A549 (cell line): ENCODE measurements around the gene CMAS.

Experiments
- EHMT2 ChIP-seq: fragments of 200-600 bp; sonication (generic); IDR thresholded peaks from 2 replicates; pipeline ENCODE4 v1.6.1; 2016; ENCODE audit warnings: antibody characterized with exemption, low read depth, mild to moderate bottlenecking, moderate library complexity
- HDAC2 ChIP-seq: fragments of 200-600 bp; sonication (generic); IDR thresholded peaks from 2 replicates; pipeline ENCODE4 v1.6.1; 2016
- JUNB ChIP-seq: fragments of >200 bp; sonication (Bioruptor Twin); formaldehyde crosslinking; IDR thresholded peaks from 2 replicates; pipeline ENCODE4 v1.6.1; 2016
- POLR2A ChIP-seq: IDR thresholded peaks from 2 replicates; pipeline ENCODE4 v1.6.1; 2012; ENCODE audit warnings: mild to moderate bottlenecking, low read length
- TF ChIP-seq, protein P1 (sequence below): fragments of >200 bp; sonication (Bioruptor Twin); formaldehyde crosslinking; IDR thresholded peaks from 3 replicates; pipeline ENCODE4 v1.5.1; 2016
- TF ChIP-seq, protein P2 (sequence below): IDR thresholded peaks from 2 replicates; pipeline ENCODE4 v1.6.1; 2012
- TF ChIP-seq, protein P3 (sequence below): fragments of 450-650 bp; IDR thresholded peaks from 2 replicates; pipeline ENCODE4 v1.6.1; 2014; ENCODE audit warnings: antibody characterized with exemption

DNA sequence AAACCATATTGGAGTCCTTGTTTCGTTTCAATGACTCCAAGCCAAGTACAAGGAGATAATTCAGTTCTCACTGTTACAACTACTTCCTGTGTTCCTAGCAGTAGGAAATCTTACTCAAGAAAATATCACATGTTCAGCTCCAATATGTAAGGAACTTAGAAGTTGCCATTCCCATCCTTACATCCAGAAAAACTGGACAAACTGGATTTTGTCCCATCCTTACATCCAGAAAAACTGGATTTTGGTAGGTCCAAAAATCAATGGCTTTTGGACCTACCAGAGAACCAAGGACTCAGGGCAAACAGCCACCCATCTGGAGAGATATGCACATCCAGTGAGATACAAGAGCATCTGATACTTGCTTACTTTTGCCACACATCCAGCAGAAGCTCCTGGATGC lies 23.8 kb downstream of the CMAS start:
- TF ChIP-seq JUNB (no peak), POLR2A (no peak), EHMT2 (no peak), HDAC2 (no peak)
- TF ChIP-seq, protein P1, sequence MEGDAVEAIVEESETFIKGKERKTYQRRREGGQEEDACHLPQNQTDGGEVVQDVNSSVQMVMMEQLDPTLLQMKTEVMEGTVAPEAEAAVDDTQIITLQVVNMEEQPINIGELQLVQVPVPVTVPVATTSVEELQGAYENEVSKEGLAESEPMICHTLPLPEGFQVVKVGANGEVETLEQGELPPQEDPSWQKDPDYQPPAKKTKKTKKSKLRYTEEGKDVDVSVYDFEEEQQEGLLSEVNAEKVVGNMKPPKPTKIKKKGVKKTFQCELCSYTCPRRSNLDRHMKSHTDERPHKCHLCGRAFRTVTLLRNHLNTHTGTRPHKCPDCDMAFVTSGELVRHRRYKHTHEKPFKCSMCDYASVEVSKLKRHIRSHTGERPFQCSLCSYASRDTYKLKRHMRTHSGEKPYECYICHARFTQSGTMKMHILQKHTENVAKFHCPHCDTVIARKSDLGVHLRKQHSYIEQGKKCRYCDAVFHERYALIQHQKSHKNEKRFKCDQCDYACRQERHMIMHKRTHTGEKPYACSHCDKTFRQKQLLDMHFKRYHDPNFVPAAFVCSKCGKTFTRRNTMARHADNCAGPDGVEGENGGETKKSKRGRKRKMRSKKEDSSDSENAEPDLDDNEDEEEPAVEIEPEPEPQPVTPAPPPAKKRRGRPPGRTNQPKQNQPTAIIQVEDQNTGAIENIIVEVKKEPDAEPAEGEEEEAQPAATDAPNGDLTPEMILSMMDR: no peak
- TF ChIP-seq, protein P2, sequence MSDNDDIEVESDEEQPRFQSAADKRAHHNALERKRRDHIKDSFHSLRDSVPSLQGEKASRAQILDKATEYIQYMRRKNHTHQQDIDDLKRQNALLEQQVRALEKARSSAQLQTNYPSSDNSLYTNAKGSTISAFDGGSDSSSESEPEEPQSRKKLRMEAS: no peak
- TF ChIP-seq, protein P3, sequence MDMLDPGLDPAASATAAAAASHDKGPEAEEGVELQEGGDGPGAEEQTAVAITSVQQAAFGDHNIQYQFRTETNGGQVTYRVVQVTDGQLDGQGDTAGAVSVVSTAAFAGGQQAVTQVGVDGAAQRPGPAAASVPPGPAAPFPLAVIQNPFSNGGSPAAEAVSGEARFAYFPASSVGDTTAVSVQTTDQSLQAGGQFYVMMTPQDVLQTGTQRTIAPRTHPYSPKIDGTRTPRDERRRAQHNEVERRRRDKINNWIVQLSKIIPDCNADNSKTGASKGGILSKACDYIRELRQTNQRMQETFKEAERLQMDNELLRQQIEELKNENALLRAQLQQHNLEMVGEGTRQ: no peak
